Right kidney (tissue), 1 donor: ENCODE measurements around the gene TNPO1.

Source experiments
- DNase-seq: peaks from one replicate; pipeline ENCODE4 v3.0.0-alpha.2; 2016

Gene TNPO1

DNA sequence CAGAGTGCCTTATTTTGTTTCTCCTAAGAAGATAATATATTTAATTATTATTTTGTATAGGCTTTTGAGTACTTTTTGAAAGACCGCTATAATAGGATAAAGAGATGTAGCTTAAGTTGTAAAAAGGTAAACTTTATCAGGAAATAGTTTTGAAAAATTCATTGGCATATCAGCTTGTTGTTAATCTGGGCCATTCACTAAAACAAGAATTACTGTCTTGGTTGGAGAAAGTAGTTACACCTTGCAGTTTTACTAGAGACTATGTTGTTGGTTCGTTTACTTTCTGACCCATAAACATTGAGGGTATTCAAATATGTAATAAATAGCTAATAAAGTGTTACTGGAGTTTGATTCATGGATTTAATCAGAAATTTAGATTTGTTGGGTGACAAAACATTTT, 33.7 kb downstream of the TNPO1 start:
- no peak for DNase-seq

DNA sequence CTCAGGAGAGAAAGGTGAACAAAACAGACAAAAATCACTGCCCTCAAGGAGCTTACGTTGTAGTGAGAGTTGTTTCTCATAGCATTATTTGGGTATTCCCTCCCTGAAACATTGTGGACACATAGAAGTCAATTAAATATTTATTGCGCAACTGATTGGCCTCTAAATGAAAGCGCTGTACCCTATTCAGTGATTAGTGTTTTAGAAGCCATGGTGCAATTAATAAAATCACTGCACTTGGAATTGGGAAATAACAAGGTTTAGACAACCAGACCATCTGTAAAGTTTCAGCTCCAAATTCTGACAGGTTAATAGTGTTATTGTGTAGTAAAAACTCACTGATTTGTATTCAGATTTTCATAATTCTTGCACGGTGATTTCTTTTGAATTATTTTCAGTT, 35.9 kb downstream of the TNPO1 start:
- no peak for DNase-seq

DNA sequence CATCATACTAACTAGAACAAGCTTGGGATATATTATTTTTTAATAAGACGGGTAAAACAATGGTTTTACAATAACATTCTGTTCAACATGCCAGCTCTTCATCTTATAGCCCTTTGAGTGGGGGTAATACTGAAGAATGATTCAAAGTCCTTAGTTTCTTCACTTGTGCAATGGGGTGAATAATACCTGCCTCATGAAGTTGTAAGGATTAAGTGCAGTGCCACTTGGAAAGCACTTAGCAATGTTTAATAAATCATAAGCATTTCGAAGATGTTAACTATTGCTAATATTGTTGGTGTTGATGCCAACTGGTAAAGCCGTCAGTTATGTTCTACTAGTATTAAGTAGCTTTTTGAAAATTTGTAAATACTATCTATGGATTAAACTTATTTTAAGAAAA, 38.0 kb downstream of the TNPO1 start:
- no peak for DNase-seq

DNA sequence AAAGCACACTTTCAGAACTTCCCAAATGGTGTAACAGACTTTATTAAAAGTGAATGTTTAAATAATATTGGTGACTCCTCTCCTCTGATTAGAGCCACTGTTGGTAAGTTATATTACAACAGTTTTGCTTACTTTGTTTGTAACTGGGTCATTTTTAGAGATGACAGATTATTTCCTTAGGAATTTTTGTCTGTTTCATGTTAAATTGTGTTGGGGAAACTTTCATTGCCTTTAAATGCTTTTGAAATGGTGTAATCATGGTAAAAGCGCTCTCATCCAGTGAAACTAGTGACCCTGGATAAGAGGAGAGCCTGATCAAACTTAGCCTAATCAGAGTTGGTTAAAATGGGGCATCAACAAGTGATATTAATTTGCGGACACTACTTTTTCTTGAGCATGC, 39.4 kb downstream of the TNPO1 start:
- no peak for DNase-seq

DNA sequence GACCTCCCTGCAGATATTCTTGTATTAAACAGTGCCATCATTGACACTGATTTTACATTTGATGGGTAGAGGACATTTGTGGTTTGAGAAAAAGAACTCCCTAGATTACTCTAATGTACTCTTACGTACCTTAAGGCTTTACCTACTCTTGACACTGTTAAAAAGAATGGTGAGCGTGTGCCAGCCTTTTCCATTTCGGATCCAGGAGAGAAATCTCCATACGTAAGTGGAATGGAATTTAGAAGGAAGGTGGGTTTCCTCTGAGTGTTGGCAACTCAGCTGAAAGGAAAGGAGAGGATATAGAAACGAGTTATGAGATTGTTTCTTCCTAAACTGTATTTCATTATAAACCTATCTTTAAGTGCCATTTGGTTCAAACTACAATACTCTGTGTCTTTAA, 40.9 kb downstream of the TNPO1 start:
- no peak for DNase-seq

DNA sequence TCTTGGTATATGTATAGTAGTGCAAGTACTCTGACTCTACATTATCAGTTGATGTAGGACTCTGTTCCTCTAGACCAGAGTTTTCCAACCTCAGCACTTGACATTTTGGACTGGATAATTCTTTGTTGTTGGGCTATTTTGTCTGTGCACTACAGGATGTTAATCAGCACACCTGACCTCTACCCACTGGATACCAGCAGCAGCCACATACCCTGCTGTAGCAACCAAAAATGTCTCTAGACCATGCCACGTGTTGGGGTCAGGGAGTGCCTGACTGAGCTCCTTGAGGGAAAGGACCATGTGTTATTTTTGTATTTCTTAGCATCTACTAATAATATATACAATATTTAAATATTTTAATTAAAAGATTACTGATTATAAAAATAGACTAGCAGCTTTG, 42.7 kb downstream of the TNPO1 start:
- no peak for DNase-seq

DNA sequence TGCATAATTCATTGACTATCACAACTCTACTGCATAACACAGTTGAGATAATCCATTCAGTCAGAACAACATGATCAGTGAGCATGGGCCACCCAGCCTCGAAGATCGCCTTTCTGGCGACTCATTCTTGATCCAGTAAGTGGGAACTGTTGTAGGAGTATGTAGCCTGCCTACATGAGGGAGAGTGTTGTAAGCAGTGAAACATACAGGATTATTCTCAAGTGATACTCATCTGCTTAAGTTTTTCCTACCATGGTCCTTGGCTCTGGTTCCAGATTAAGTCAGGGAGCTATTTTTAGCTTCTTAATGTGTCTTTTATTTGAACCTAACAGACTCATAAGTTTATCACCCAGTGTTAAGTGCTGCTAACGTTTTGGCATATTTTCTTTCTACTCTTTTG, 44.0 kb downstream of the TNPO1 start:
- DNase-seq, result no peak

DNA sequence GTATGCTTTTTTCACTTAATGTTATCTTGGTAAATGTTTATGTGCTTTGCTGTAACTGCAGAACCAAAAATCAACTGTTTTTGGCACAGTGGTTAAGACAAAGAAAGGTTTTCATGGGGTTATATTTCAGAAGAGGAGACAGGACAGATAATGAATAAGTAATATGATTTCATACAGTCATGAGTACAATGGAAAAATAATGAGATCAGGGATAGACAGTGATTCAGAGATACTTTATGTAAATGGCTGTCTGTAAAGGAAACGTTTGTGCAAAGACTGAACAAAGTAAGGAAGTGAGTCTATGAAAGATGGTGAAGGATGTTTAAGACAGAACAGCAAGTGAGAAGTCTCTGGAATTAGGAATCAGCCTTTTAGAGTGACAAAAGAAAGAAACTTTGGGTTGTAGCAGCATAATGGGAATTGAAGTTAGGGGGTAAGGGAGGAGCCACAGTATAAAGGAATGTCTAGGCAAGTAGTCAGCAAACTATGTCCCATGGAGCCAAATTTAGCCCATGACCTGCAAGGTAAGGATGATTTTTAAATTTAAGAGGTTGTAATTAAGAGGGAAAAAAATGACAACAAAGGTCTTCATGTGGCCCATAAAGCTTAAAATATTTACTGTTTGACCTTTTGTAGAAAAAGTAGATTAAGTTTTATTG, 55.0 kb downstream of the TNPO1 start:
- DNase-seq, result no peak

DNA sequence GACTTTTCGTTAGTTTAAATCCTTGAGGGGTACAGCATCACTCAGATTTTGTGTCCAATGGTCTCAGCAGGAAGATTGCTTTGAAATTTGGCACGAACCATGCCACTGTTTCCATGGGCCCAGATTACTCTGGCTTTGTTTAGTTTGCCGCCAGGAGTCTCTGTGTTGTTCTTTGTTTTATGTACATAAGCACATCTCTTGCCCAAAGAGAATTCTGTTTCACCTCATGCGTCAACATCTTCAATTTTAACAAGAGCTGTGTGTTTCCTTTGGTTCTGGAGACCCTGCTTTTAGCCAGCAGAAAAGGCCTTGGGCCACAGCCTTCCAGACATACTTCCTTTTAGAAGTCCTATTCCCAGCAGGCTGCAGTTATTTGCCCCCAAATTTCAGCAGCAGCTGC, 62.4 kb downstream of the TNPO1 start:
- no peak for DNase-seq

DNA sequence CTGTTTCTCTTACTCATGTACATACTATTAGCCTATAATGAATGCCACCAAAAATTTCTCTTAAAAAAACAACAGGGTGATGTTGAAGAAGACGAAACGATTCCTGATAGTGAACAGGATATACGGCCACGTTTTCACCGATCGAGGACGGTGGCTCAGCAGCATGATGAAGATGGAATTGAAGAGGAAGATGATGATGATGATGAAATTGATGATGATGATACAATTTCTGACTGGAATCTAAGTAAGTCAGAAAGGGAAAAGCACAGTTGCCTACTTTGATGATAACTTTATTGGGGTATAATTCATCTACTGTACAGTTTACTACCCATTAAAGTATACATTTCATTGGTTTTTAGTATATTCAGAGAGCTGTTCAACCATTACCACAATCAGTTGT, 66.5 kb downstream of the TNPO1 start:
- DNase-seq, result no peak

DNA sequence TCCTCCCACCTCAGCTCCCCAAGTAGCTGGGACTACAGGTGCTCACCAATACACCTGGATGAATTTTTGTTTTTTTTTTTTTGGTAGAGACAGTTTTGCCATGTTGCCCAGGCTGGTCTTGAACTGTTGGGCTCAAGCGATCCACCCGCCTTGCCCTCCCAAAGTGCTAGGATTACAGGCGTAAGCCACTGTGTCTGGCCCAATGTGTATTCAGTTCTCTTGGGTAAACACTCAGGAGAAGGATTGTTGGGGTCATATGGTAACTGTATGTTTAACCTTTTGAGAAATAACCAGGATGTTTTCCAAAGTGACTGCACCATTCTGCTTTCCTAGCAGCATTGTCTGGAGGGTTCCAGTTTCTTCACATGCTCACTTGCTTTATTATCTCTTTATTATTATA, 67.4 kb downstream of the TNPO1 start:
- DNase-seq, result no peak

DNA sequence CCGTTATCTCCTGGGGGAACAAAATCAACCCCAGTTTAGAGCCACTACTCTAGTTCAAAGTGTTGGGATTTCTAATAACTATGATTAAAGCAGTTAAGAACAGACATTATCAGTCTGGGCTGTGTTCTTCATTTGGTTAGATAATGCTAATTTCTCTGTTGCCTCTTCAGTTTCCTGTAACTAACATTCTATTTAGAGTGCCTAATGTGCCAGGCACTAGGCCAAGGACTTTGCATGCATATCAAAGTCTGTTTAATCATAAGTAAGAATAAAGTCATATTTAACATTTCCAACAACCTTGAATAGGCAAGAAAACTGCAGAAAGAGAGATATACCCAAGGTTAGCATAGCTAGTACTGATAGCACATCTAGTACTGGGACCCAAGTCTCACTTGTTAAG, 68.4 kb downstream of the TNPO1 start:
- no peak for DNase-seq

DNA sequence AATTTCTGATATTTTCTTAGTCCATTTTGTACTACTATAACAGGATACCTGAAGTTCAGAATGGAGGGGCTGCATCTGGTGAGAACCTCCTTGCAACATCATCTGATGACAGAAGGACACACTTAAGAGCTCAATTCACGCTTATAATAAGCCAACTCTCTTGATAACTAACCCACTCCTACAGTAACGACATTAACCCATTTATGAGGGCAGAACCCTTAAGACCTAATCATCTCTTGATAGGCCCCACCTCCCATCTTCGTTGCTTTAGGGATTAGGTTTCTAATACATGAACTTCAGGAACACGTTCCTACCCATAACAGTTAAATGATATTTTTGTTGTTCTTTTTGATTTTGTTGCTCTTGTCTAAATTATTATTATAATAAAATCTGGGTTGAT, 69.4 kb downstream of the TNPO1 start:
- no peak for DNase-seq

DNA sequence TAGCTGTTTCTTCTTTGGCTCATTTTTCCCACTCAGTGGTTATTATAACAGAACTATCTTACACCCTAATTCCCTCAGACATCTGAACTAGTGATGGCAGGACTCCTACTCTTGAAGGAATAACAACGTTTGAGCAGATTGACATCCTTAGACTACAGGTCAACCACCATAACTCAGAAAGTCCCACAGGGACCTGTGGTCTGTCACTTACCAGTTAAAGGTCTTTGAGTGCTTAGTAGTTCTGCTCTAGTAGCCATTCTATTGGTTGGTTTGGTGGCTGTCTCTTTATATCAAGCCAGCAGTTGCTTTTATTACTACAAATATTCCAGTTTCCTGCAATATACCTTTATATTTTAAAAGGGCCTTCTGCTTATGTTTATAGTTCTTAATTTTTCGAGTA, 72.1 kb downstream of the TNPO1 start:
- DNase-seq, result no peak

DNA sequence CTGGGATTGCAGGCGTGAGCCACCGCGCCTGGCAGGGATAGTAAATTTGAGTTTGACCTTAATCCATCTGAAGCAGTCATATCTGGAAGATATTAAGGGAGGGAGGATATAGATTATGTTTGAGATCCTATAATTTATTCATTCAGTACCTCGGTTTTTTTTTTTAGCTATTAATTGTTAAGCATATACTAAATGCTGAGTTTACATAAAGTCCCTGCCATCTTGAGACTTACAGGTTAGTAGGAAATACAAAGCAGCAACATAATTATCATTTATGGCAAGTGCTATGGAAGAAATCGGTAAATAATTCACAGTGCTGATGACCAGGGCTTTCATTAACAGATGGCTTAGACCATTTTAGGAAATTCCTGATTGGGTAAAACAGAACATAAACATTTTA, 72.9 kb downstream of the TNPO1 start:
- no peak for DNase-seq

DNA sequence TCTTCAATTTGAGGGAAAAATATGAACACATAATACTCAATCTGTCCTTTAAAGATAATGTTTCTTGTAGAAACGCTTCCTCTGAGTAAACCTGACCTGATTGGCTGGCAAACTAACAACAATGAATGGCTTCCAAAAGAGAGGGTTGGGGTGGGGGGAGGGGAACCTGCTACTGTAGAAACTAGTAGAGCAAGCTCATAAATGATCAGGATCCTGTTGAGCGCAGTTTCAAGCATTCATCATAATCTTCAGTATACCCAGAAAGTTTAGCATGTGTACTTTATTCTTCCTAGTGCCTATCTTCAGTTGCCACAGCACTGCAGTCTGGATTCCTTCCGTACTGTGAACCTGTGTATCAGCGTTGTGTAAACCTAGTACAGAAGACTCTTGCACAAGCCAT, 76.4 kb downstream of the TNPO1 start:
- no peak for DNase-seq

DNA sequence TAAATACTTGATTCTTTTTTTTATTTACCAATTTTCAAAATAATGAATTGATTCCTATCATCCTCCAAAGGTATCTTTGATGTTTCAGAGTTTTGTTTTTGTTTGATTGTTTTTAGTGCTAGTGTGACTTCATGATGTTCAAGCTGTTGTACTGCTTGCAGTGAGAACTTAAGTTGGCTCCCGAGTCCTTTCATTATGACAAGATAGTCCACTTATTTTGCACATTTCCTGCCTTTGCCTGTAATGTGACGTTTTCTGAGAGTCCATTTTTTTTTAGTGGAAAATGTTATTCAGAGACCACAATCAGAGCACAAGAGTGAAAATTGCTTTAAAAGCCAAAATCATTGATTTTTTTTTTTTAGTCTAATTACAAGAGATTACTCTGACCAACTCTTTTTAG, 79.3 kb downstream of the TNPO1 start:
- no peak for DNase-seq

DNA sequence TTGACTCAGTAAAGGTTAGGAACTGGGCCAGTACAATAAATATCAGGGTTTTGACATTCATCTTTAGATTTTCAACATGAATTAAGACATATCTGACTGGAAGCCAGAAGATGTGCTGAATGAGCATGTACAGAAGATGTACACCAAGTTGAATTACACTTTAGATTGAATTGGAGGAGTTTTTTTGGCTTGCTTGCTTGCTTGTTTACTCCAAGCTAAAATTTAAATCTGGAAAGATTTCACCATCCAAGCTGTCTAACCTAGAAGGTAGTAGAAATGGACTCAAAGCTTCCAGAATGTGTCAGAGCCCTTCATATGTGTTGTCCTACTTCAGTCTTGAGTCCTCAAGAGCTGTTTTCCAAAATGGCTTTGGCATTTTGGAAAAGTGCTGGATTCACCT, 90.3 kb downstream of the TNPO1 start:
- DNase-seq, result no peak

DNA sequence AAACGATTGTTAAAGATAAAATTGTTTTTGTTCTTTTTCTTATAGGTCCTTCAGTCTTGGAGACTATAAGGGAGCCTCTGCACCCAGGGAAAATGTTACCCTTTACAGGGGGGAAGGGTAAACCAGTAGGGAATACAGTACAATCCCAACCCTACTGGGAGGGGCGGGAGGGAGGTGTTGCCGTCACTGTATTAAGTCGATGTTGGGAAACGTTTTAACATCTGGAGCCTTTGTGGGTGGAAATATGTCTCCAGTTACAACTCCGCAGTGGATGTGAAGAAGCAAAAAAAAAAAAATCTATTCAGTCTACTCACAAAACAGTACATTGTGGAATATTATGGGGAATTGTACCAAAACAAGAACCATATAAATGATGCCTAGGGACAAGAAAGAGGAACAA, 92.2 kb downstream of the TNPO1 start:
- DNase-seq, result no peak

DNA sequence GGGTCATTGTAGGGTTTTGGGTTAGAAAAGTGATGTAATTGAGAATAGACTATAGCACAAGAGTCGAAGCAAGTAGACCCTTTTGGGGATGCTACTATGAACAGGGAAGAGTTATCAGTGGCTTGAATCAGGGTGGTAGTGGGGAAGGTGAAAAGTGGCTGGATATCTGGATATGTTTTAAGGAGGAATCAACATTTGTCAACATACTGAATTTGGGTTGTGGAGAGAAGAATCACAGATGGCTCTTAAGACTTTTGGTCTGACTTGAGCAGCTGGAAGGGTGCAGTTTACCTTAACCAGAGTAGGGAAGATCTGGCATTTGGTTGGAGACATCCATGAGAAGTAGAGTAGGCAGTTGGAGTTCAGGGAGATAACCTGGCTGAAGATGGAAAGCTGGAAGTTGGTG, 100.9 kb downstream of the TNPO1 start:
- no peak for DNase-seq

DNA sequence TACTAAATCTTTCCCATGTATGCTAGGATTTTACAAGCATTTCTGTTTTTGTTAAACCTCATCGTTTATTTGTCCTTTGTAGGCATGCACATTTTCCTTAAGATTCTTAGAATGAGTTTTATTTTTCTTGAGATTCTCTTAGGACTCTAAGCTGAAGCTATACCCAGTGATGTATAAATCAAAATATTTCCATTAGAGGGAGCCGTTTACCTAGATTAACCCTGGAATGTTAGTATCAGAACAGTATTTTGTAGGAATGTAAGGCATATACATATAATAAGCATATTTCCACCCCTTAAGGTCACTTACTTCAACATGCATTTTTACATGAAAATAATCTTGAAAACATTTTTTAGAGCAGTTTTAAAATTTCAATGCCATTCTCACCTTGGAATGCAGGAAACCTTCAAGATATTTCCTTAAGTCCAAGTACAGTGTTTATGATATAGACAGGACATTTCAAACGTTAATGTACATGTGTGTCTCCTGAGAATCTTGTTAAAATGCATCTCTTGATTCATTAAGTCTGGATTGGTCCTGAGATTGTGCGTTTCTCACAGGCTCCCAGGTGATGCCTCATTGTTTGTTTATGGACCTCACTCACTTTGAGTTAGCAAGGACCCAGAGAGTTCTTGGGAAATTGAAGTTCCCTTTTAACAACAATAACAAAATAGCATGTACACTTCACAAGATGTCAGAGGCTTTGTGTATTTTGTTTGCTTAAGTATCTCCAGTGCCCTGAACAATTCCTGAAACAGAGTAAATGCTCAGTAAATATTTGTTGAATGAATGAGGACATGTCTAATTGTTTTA, 104.4 kb downstream of the TNPO1 start:
- DNase-seq, result no peak

DNA sequence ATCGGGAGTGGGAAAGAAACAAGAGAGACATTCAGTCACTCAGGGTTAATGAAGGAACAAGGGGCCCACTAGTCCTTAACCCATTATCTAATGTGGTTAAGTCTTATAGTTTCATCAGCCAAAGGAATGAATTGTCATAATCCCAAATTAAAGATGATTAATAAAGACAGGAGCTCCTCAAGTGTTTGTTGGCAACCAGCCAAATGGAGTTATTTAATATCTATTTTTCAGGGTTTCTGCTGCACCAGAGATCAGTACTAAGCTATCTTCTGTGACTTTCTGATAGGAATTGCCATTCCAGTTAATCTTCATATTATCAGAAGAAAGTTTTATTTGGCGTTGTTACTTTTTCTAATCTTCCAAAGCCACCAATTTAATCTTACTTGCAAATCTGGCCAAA, 105.4 kb downstream of the TNPO1 start:
- DNase-seq, result no peak

DNA sequence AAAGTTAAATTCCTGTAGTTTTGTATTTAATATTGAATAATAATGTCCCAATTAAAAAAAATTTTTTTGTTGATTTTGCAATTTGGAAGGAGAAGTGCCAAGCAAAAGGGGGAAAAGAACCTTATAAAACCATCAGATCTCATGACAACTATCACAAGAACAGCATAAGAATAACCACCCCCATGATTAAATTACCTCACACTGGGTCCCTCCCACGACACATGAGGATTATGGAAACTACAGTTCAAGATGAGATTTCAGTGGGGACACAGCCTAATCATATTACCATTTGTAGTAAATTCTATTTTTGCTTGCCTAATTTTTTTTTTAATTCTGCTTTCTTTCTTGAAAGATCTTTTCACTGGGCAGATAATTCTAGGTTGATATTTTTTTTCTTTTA, 106.0 kb downstream of the TNPO1 start:
- DNase-seq, result no peak

DNA sequence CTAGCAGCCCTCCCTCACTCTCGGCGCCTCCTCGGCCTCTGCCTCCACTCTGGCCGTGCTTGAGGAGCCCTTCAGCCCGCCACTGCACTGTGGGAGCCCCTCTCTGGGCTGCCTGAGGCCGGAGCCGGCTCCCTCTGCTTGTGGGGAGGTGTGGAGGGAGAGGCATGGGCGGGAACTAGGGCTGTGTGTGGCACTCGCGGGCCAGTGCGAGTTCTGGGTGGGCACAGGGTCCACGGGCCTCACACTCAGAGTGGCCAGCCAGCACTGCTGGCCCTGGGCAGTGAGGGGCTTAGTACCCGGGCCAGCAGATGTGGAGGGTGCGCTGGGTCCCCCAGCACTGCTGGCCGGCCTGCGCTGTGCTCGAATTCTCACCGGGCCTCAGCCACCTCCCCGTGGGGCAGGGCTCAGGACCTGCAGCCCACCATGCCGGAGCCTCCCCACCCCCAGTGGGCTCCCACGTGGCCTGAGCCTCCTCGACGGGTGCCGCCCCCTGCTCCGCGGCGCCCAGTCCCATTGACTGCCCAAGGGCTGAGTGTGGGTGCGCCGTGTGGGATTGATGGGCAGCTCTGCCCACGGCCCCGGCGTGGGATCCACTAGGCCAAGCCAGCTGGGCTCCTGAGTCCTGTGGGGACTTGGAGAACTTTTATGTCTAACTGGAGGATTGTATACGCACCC, 109.0 kb downstream of the TNPO1 start:
- DNase-seq, result no peak
